ENCODE measurements around the gene EIPR1.
"Not testable (repeated sequence)": the region's sequence is repeated elsewhere in the genome, so short reads cannot be mapped to it uniquely, and the experiment has no call there.

The EIPR1 gene

DNA sequence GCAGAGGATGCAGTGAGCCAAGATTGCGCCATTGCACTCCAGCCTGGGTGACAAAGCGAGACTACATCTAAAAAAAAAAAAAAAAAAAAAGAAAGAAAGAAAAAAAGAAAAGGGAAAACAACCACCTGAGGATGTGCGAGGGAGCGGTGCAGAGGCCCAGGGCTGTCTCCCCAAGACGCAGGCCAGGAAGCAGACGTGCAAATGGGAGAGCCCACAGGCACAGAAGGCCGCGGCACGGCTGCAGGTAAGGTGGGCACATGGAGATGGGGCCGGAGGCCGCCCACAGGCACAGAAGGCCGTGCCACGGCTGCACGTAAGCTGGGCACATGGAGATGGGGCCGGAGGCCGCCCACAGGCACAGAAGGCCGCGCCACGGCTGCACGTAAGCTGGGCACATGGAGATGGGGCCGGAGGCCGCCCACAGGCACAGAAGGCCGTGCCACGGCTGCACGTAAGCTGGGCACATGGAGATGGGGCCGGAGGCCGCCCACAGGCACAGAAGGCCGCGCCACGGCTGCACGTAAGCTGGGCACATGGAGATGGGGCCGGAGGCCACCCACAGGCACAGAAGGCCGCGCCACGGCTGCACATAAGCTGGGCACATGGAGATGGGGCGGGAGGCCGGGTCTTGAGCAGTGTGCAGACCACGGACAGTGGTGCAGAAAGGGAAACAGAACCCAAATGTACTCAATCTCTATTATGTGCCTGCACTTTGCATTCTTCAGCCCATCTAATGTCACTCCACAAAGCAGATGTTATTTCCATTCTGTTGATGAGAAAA lies 93.6 kb downstream of the EIPR1 start:
- not testable (repeated sequence) for DNase-seq

DNA sequence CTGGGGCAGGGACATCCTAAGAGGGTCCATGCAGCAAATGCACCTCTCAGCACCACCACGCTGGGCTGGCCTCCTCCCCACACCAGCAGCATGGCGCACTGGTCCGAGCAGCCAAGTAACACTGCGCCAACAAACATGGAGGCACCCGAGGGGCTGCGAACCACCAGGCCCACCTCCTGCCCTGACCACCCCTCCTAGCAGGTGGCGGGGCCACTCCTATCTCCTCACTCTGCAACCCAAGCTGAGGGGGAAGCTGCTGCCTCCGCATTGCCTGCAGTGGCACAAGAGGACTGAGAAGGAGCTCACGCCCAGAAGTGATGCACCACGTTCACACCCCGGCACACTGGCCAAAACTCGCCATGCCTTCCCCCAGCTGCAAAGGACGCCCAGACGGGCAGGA lies 94.4 kb downstream of the EIPR1 start:
- DNase-seq: no peak

DNA sequence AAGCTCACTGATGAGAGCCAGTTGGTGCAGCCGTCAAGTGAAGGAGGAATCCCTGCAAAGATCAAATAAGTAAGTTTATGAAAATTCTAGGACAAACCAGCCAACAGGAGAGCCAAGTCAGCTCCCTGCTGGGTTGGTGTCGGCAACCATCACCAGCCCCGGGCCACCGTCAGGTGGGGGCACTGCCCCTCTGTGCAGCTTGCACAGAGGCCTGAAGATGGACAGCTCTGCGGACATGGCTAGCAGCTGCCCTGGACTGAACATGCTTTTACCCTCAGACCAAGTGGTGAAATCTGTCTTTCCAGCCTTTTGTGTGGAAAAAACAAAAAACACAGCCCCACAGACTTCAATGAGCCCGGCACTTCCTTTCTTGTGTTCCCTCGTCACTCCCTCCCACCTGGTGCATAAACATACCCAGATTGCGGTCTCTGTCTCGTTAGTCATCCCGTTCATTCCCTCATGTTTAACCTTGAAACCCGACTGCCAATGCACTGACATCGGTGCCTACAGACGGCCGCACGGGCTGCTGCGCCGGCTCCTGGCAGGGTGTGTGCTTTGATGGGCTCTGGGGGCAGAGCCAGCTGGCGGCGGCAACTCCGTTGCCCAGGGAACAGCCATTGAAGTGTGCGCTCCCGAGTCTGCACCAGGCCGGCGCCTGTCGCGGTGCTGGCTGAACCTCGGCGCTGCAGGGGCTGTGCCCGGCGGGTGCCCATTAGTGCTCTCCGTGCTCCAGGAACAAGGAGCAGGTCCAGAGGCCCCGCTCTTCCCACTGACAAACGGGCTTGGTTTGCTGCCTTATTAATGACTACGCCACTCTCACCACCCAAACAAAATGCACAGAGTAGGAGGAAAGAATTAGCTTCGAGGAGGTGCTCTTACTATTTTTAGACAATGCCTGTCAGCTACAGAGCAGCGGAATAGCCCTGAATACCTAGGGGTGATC lies 95.3 kb downstream of the EIPR1 start:
- no peak for DNase-seq

DNA sequence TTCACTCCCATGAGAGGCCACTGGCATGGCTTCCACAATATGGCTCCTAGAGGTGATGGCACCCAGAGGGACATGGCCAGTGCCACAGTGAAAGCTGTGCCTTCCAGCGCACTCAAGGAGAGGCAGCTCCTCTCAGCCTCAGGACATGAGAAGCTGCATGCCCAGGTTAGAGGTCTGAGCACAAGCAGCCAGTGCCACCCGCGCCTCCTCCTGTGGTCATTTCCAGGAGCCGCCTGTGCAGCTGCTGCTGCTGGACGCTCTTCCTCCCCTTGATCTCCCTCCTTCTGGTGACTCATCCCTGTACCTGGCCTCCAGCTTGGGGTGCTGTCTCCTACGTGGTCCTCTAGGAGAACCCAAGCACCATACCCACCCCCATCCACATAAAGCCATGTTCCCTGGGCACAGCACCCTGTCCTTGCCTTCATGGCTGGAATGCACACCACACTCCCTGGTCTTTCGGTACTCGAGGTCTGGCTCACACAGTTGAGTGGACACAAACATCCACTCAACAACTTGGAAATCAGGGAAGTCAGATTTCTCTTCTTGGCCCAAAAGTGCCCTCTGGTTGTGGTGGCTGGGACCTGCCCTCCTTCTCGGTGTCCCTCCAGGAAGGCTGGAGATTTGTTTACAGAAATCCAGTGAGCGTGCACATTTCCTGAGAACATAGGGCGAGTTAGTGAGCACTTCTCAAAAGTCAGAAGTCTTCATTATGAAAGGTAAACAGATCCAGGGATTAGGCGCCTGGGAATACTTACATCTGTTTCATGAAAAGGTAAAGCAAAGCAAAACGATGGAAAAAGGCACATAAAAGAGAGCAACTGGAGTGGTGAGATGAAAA lies 96.7 kb downstream of the EIPR1 start:
- no peak for DNase-seq

DNA sequence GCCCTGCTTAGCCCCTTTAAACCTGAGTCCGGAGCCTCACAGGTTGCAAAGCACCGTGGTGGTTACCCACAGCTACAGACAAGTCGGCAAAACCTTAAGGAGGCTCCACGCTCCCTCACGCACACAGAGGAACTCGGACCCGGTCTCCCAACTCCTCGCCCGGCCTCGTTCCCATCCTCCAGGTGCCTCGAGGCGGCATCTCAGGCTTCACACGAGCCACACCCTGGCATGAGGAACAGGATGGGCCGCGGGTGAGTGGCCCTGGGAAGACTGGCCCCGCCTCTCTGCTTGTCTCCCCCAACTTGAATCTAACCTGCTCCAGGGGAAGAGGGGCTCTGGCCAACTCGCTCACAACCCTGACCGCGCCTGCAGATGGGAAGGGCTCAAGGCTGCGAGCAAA lies 97.4 kb downstream of the EIPR1 start:
- DNase-seq: no peak

DNA sequence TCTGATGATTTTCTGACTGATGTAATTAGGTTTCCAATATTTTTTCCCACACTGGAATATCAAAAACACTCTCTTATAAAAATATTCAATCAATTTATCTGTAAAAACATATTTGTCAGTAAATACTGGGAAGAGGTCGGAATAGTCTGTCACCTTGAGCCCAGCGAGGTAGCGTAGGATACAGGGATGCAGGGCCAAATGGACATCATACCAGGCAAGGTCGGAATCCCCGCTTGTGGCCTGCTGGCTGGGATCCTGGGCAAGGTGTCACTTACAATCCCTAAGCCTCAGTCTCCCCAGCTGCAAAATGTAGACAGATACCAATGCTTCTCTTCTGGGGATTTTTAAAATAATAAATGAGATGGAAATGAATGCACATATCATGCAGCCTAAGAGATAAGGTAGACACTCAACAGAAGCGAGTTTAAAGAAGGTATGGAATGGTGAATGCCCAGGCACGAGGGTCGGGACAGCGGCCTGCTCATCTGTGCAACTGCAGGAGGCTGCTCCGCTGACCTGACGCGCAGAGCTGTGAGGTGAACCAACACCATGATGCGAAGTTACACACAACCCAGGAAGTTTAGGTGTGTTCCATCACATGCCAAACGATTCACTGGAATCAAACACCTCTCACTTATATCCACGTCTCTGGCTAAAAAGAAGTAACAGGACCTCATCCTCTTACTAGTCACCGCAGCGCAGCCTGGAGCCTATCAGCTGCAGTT lies 98.2 kb downstream of the EIPR1 start:
- no peak for DNase-seq

DNA sequence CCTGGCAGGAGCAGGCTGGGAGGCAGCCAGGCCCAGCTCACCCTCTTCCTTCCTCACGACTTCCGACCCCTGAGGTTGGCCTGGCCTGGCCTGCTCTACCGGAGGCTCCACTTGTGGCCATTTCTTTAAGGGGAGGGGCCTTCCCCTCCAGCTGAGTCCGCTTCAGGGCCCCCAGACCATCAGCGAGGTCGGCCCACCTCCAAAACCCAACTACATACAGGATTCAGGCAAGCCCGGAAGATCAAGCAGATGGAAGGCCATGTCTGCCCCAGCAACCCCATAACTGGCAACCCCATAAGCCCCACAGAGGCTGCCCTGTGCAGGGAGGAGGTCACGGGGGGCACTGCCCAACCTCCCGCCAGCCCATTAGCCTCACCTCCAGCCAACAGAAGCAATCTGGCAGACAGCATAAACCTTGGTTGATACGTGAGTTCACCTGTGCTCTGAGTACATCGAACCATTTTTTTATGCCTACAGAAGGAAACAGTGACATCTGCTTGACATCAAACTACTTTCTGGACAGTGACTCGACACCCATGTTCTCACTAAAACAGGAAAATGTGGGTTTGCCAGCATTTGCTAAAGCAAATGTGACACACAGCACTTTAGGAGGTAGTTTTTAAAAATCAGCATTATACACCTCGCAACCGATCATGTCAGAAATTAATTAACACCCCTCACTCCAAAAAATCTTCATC lies 98.9 kb downstream of the EIPR1 start:
- no peak for DNase-seq

DNA sequence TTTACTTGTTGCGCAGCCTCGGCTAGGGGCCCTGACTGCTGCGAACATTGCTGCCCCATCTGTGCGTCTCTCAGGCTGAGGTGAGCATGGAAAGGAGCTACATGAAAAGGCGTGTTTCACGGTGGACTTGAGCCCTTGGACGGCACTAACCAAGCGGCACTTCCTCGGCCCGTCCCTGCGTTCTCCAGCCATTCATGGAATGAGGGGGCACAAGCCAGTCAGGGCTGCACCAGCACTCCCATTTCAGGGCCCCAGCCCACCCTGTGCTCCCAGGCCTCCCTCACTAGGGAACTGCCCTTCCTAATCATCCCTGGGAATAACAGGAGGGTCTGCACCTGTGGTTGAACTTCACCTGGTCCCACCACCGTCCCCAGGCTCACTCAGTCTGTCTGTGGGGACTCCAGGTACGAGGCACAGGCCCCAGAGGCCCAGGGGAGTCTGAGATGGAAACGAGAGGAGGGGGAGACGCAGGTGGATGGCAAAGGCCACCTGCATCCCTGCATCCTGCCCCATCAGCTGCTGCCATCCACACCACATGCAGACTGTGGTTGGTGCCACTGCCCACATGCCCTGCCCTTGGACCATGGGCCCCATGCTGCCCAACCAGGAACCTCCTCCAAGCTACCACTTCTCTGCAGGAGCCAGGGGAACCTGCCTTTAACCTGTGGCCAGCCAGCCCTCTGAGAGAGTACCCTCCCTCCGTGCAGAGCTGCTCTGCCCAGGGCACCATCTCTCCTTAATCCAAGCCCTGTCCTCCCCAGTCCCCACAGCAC lies 99.7 kb downstream of the EIPR1 start:
- DNase-seq: no peak

DNA sequence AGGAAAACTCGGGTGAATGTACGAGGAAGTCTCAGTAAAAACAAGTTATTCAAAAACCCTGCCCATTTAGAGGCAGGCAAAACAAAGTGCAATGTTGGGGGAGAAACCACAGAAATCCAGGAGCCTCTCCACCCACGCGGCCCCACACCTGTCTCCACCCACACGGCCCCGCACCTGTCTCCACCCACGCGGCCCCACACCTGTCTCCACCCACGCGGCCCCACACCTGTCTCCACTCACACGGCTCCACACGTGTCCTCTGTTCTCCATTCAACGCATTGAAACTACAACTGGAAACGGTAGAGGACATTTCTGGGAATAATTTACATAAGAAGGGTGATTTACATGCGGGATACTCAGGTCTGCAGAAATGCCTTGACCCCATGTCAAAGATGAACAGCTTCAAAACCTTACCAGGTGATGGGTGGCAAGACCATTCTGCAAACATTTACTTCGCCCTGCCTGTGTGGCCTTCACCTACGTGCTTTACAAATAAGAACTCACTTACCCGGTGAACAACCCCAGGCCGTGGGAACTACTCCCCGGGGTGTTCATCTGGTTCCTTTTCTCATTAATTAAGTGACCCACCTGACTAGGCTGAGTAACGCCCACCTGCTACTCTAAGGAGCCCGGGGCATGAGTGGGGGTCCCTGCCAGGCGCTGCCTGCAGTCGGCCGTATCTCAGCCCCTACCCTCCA lies 100.4 kb downstream of the EIPR1 start:
- no peak for DNase-seq

DNA sequence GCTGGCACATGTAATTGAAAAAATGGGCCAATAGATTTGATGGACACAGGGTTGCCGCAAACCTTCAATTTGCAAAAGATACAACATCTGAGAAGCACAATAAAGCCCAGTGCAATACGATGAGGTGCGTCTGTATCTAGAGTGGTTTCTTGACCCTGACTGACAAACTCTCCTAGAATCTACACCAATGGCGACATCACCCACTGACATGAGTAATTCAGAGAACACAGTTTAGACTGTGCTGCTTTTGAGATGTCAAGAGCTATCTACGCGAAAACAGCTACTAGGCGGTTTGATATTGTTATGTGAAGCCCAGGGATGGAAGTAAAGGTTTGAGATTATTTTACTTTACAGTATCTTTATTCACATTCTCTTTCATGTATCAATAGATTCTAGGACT lies 104.9 kb downstream of the EIPR1 start:
- DNase-seq: no peak

DNA sequence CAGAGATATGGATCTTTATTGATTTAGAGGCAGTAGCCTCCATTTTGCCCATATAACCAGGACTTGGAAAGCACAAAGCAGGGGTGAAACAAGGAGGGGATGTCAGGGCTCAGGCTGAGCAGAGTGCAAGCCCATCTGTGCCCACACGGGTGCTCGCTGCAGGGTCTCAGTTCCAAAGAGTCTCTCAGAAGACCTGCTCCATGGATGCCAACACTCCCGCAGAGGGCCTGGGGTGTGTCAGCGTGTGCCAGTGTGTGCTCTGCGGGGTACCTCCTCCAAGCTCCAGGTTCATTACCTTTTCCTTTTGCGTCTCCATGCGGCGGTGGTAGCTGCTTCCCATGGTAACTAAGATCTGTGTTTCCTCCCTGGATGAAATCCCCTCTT lies 107.5 kb downstream of the EIPR1 start:
- DNase-seq: no peak

DNA sequence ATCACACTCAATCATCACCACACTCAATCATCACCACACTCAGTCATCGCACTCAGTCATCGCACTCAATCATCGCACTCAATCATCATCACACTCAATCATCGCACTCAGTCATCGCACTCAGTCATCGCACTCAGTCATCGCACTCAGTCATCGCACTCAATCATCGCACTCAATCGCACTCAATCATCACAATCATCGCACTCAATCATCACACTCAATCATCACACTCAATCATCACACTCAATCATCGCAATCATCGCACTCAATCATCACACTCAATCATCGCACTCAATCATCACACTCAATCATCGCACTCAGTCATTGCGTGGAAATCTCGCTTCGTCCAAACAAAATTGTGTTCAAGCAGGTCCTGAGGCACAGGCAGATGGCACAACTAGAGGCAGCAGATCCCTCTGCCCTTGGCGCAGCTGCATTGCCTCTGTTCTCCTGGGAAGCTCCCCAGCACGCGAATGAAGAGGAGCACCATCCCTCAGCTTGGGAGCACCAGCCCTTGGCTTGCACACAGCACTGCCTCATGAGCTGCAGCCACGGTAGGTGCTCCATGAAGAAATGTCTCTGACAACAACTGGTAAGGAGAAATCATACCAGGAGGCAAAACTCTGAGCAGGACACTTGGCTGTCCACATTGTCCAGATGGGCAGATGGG lies 108.1 kb downstream of the EIPR1 start:
- no peak for DNase-seq

DNA sequence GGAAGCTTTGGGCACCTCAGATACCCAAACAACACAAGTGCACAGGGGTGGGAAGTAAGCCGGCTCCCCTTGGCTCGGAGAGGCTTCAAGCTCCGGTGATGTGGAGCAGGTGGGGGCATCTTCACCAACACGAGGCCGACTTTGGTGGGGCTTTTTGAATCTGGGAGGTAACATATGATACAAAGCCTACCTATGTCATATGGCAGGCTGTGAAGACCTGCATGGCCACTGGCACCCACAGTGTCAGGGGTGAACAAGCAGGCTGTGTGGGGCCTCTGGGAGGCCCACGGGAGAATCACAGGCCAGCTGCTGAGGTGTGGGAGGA lies 109.0 kb downstream of the EIPR1 start:
- DNase-seq: no peak

DNA sequence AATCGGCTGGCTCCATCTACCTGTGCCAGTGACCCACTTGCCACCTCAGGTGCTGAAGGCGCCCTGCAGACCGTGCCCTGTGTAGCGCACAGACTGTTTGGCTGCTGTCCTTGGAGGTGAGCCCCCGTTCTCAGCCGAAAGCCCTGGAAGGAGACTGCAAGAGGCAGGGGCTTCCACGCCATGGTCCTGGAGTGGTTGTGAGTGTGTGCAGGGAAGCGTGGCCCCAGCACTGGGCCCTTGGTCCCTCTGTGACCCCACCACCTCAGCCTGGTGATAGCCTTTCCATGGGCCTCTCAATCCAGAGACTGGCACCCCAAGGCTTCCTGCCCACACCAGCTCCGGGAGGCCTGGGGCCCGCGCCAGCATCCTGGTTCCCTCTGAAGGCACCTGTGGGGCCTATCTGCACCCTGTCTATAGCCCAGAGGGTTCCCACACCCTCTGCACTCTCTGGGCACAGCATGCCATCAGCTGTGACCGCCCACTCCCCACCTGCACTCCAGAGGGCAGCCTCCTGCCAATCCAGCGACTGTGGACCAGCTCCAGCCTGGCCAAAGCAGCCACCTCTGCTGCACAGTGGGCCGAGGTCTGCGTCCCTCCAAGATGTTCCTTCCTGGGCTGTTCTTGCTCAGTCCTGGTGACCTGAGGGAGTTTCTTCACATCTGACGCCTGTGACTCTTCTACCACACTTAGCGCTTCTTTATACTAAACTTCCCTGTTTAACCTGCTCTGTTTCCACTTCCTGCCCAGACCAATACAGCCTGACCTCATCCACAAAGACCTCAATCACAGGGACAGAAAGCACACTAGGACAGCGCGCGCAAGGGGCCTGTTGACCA lies 109.5 kb downstream of the EIPR1 start:
- DNase-seq: no peak

DNA sequence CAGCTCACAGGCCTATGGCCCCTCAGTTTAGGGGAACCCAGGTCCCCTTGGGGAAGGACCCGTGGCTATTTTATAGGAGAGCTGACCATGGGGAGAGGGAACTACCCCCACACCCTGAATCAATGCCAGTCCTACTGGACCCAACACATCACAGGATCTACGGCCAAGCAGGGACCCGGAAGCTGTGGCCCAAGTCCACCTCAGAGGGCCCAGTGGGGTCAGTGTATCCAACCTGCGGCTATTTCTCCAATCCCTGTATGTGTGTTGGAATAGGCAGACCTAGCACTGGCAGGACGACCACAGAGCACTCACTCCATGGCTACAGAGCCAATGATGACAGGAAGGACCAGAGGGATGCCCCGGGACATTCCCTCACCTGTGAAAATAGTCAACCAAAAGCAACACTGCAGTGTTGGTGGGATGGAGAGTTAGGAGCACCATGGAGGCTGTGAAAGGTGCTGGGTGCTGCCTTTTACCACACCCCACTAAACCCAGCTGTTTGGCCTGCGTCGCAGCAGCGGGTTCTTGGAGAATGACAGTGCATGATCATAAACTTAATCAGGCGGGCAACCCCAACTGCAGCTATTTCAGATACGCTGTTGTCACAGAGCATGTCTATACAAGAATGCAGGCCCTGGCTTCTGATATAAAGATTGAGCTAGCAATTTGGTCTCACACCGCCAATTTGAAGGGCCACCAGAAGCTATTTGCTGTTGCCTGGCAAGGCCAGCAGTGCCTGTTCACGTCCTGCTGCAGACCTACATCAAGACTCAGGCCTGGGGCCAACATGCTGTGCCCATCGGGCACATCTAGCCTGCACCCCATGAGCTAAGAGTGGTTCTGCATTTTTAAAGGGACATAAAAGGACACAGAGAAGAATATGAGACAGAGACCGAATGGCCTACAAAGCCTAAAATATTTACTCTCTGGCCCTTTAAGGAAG lies 110.4 kb downstream of the EIPR1 start:
- no peak for DNase-seq

DNA sequence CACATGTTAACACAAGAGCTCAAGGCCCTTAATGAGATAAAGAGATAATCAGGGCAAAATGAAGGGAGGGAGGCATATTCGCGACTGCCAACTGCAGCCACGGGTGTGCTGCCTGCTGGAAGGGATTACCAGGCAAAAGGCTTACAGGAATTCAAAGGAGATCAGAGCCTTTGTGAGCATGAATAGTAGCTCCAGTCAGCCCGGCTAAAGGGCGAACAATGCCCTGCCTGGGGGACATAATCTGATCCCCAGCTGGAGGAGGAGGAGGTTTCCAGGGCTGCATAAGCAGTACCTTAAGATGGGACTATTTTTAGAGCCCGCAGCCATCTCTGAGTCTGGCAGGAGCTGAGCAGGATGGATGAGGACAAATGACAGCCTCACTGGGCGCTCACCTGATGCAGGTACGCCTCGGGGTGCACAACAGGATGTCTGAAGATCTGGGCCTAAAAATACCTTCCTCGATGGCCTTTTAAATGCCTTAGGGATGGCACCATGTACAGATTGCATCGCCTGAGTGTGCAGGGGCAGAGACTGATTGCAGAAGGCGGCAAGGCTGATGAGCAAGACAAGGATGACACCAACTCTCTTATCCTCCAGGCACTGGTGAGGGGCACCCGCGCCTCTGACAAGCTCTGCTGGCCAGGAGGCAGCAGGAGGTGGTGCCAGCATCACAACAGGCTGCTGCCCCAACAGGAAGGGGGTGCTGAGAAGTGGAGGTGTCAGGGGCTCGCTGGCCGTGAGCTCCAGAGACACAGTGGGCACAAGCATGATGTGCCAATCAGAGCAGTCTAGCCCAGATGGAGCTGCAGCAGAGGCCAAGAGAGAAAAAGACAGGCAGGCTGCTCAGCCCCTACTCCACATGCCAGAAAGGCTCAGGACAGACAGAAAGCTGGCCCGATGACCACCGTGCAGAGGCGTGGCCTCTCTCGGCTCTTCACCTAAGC lies 111.4 kb downstream of the EIPR1 start:
- no peak for DNase-seq

DNA sequence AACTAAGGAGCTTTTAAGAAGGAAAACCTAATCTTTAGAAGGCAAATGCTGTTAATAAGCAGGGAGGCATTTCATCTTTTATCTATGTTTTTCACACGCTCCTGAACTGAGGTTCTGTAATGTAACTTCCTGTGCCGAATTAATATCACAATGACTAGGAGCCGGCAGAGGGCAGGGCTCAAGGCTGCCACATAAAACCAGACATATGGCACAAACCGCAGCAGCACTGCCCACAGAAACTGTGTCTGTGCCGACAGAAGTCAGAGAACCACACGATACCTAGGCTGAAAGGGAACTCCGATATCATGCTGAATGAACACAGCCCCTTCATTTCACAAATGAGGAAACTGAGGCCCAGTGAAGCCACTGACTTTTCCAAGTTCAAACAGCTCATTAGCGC lies 112.1 kb downstream of the EIPR1 start:
- no peak for DNase-seq
